Measurements from ENCODE around the gene ASB6.

- TF ChIP-seq CTCF (IDR thresholded peaks at IDR 0.05) (no peak), POLR2A (IDR thresholded peaks at IDR 0.05) (no peak)
Observed at GRCh38 chr9:129648092-129648763, 6.3 kb upstream of the ASB6 start.
